Right renal pelvis (tissue), 4 donors: ENCODE measurements around the gene IPO4. TPM values are rescaled to one million over a fixed set of nuclear protein-coding genes. Genes with fewer than 3 reads are reported as not detected.

Experiments
- DNase-seq, 4 donors: peaks; one replicate each; pipeline ENCODE4 v3.0.0-alpha.2; 2013; ENCODE audit warnings: low read depth in 4 of 4, low spot score in 3 of 4, missing footprints in 1 of 4
- polyA plus RNA-seq, 4 donors: library from polyadenylated mRNA; unstranded; fragments of 120-200 nt; gene quantifications; one replicate each; pipeline ENCODE4 v1.2.1, GENCODE V29; 2013; ENCODE audit not compliant: insufficient read length in 4 of 4

The IPO4 gene
- polyA plus RNA-seq, 4 donors, result 33.2 to 41.3 (median 34.0) TPM

DNA sequence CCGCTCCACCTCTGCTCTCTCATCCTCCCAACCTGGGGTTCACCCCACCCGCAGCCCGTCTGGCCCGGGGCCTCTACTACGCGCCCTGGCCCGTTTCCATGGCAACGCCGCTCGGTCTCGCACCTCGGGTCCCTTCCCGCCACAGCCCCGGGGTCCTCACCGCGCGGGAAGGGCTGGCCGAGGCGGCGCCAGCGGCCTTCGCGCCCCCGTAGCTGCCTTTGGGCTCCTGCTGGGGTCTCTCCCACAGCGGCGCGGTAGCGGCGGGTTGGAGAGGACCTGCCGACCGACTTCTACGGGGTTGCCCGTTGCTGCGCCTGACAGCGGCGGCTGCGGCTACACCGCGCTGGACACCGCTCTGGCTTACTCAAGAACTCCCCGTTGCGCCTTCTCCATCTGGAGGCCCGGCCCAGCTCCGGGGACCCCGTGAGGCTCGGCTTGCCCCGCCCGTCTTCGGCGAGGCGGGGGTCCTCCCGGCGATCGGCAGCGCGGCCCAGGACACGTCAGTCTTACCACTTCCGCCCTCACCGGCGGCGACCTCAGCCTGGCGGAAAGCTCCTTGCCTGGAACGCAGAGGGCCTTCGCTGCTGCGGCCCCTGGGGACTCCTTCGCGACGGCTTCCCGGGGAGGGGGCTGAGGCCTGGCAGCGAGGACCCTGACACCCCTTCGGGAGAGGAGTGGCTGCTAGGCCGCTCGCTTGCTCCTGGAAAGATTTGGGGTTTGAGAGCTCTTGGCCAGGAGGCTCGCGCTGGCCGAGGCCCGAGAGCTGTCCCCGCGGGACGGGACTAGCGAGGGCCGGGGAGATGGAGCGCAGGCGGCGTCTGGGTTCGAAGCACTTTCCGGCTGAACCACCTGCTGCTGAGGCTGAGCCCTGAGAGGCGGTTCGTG lies 6.8 kb upstream of the IPO4 start, which contains the start of gene TM9SF1:
TM9SF1 (minus strand) TSS at position 256 of the 885 bp plus-strand sequence. CDS start 422 bp downstream, outside the sequence.
- peak in 3 of 4 donors; percentile 77 to 87 (median 77) for DNase-seq

DNA sequence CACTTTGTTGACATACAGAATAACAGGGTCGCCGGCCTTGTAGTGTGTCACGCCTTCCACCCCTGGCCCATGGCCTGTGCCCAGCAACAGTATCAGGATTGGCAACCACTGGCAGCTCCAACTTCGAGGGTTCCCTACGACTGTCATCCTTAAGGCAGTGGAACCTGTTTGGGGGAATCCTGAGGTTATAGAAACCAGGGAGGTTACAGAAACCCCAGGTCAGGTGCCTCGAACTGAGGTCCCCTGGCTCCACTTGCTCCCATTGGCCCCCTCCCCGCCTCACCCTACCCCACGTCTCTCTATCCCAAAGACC lies 6.2 kb upstream of the IPO4 start:
- no peak for DNase-seq

GRCh38 chr14:24194186-24194872 lies 5.7 kb upstream of the IPO4 start:
- DNase-seq, result no peak

DNA sequence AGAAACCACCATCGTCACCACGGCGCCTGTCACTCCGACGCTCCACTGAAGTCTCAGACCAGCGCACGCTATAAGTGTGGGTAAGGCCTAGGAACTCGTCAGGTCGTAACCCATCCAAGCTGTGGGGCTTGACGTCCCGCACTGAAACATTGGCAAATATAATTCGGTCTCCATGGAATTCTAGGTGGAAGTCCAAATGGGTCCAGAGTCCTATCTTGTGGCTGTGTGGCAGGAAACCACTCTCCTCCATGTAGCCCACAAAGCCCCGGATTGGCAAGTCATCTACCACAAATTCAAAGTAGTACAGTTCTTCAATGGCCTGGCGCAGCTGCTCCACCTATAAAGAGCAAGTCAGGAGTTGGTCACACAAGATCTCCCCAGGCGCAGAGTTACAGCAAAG lies 4.3 kb upstream of the IPO4 start:
- DNase-seq, result no peak

DNA sequence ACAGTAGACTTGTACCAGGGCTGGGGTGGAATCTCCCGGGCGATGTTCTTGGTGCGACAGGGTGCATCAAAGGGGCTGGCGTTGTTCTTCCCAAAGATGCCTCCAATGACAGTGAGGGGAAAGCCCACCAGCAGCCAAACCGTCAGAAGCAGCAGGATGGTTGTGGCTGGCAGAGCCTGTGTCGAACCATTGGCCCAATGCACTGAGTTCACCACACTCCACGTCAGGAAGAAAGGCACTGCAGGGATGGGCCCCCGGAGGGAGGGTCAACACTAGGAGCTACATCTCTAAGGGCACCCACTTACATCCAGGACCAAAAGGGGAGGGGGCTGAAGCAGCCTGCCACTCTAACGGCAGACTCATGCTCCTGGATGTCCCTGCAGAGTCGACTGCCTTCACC lies 1.8 kb upstream of the IPO4 start:
- DNase-seq, result no peak

DNA sequence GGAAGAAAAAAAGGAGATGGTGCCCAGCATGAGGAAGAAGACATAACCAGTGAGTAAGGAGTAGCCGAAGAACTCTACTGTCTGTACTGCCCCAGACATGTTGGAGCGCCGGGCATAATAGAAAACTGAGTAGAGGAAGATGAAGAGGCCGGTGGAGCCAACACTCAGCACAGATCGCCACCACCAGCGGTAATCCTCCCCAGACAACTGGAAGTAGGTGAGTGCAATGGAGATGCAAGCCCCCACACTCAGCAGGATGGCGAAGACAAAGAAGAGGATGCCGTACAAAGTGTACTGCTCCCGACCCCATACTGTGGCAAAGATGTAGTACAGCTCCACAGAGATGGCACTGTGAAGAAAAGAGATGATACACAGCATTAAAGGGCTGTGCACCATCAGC lies 844 bp upstream of the IPO4 start:
- DNase-seq, result no peak

DNA sequence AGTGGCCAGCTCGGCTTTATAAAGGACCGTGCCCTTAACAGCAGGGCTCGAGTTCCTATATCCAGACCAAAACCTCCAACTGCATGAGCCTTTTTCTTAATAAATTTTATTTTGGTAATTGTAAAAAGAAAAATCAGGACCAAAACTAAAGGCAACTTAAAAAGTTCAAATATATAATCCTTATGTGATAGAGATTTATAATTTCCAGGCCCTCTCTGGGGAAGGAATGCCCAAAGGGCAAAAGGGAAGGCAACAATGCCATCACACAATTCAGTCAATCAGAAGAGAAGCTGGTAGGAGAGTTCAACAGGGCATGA lies 401 bp upstream of the IPO4 start:
- DNase-seq, result no peak

GRCh38 chr14:24187539-24187915 lies 1.1 kb downstream of the IPO4 start:
- DNase-seq, result no peak

DNA sequence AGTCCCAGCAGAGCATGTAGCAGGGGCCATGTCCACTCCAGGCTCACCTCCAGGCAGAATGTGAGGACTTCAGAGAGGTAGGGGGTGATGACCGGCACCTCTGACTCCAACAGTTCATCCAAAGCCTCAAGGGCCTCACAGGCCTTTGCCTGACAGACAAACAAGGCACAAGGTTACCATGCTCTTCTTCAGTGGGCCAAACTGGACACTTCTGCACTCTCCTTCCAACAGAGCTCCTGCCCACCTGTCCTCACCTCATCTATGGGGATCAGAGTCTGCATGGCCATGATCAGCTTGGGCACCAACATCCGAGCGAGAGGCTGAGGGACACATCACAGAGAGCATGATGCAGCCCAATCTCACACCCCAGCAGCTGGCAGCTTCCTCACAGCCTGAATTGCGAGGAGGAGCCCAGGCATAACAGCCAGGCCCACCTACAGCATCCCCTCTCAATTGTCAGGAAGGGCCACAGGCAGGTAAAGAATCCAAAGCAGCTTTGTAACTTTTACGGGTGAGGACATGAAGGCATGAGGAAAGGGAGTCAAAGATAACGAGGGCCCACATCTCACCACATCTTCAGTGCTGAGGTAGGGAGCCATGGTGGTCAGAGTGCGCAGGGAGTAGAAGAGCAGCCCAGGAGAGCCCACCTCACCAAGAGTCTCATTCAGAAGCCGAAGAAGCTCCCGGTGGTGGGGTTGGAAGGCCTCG lies 1.6 kb downstream of the IPO4 start:
- no peak for DNase-seq

- DNase-seq, result no peak
Measured at GRCh38 chr14:24185741-24186140, 2.9 kb downstream of the IPO4 start.

DNA sequence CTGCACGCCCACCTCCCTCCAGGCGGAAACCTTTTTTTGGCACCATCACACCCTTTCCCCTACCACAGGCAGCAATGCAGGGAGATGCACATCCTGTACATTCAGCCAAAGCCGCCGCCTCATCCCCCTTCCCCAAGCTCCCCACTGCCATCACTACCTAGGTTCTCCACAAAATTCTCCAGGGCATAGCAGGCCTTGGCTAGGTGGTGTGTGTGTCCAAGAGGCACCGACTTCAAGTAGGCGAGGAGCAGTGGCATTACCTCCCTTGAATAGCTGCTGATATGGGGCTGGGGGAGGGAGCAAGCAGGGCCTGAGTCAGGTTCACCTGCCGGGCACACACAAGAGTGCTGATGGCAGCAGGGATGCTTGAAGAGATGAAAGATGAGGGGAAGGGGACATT lies 3.6 kb downstream of the IPO4 start:
- DNase-seq, result no peak

DNA sequence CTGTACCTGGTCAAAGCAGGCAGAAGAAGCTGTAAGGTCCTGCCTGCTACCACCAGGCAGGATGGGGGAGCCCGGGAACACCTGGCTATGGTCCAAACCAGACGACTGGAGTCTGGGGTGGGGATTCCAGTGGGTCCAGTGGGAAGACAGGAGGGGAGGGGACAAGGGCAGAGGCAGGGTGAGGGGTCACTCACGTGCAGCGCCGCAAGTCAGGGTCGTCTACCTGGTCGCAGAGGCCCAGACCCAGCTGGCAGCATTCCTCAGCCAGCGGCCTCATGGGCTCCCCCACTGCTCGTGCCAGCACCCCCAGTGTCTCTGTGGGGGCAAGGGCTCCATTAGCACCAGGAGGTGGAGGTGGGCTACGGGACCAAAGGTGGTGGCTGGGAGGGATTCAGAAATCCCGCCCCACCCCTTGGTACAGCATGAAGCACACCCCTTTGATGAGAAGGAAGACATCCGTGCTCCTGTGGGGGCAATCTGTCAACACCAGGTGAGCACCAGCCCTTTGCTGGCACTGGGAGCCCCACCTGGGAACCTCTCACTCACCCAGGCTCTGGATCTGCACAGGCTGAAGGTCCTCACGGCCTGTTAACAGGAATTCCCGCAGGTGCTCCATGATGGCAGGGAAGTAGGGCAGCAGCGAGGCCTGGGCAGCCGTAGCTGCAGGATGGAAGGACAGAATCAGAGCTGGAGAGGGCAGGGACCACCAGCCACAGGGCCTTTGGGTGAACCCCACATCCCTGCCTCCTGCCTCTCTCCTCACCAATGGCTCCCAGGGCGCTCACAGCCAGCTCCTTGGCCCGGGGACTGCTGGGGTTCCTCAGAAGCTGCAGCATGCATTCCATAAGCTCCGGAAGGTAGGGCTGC lies 4.3 kb downstream of the IPO4 start:
- DNase-seq, result no peak

DNA sequence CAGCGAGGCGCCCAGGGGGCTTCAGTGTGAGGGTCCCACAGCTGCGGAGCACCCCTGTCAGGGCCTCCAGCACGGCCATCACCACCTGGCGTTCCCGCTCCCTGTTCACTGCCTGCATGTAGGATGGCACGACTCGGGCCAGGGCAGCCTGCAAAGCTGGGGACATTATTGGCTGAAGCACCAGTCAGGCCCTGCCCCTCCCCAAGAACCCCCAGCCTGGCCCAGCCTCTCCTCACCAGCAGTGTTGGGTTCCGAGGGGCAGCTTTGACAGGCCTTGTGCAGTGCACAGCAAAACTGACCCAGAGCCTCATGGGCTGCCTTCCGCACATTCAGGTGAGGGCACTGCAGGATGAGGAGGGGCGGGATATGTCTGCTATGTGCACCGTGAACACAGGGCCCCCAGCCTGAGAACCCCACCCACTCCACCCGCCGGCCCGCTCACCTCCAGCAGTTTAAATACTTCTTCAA lies 5.6 kb downstream of the IPO4 start:
- DNase-seq, result no peak

DNA sequence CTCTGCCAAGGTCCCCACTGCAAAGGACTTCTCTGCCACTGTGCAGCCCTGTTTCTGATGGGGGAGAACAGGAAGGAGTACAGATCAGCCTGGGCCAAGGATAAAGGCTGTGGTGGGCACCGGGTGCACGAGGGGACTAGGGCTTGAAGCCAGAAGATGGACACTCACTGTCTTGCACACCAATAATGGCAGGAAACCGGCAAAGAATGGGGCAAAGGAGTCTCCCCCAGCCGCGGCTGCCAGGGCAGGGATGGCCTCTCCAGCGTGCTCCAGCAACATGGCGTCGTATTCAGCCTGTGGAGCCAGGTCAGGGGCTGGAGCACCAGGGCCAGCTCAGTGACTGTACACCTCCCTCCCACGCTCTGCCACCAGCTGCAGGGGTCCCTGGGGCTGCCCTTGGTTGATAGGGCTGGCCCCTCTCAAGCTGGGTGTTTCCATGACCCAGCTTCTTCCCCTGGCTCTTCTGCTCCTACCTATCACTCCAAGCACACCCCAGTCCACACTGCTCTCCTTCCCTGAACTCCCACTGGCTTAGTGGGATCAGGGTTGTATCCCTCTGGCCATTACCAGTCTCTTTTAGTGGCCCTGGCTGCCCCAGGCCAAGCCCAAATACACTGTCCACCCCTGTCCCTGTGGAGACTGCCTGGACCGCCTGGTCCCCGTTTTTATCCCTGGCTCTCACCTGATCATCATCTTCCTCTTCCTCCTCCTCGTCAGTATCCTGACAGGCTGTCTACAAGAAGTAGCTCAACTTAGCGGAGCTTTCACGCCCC lies 6.3 kb downstream of the IPO4 start:
- no peak for DNase-seq

GRCh38 chr14:24181371-24182077 lies 7.1 kb downstream of the IPO4 start:
- no peak for DNase-seq

GRCh38 chr14:24179961-24180796 lies 8.4 kb downstream of the IPO4 start:
- peak in 1 of 4 donors; percentile 18 for DNase-seq

GRCh38 chr14:24179294-24179960 lies 9.2 kb downstream of the IPO4 start:
- DNase-seq, result no peak
